Stimulated activated CD8-positive, alpha-beta memory T cell treated with anti-CD3 and anti-CD28 coated beads, Interleukin-15, amount 100 ng/mL, for 48 hours (primary cell): ENCODE results near the gene RETREG1.
A peak's percentile ranks its signal among the peaks of the same experiment; 100 is the strongest.
"Not testable (repeated sequence)": the region's sequence is repeated elsewhere in the genome, so short reads cannot be mapped to it uniquely, and the experiment has no call there.

ENCODE experiments used
- DNase-seq, 2 donors: peaks; one replicate each; pipeline ENCODE4 v3.0.0-alpha.2; 2020; ENCODE audit warnings: low read depth in 2 of 2

RETREG1 gene

DNA sequence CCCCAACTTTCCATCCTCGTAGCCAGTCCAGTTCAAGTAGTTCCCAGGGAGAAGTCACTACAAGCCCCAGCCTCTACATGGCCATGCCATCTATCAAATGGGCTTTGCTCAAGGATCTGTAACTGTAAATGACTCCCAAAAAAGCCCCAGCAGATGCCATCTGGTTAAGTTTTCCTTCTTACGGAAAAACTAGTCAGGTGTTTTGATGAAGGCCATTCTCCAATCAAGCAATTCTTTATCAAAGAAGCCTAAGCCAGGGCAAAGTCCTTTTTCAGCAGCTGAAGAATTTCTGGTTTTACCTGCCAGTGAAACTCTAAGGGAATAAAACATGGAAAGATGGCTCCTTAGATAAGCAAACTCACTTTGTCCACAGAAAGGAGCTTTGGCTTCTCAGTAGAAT lies 129.3 kb downstream of the RETREG1 start:
- no peak for DNase-seq

DNA sequence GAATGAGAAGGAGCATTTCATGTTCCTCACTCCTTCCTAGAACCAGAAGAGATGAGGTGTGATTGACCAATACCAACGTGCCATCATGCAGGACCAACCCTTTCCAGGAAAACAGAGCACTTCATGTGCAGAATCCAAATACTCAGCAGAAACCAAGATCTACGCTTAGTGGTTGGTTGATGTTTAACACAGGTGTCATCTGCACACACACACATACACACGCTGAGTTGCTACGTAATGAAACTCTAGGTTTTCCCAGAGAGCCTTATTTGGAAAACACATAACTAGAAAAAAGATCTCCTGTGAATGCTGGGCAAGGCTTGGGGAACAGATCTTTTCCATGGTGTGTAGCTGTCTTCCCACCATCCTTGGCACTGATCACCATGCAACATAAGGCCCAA lies 130.1 kb downstream of the RETREG1 start:
- DNase-seq: no peak

DNA sequence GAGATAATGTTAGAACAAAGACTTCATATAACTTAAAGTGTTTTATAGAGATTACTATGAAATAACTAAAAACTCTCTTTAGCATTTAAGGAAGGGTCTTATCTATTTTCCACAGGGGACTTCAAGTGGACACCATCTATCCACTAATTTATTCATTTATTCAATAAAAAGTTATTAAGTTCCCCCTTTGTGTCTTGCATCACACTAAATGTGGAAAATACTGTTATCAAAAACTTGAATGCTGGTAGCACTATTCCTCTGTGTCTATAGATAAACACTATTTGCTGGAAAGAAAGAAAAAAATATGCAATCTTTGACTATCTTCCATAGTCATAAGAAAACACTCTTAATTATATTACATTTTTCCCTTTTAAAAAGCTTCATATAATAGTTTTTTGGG lies 131.1 kb downstream of the RETREG1 start:
- DNase-seq: no peak

DNA sequence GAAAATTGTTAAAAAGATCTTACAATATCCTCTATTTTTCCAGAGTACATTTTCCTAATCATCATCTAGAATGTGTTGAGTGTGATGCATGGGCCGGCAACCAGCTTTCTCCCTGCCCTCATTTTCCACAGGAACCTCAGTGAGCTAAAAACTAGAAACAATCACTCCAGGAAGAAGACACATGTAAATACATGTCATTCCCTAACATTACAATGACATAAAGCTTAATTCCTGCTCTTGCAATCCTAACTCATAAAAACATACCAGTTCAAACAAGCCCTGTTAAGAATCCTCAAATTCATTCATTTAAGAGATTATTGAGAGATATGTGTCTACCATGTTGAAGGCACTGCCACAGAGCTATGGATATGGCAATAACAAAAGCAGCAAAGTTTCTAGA lies 132.7 kb downstream of the RETREG1 start:
- DNase-seq: no peak

DNA sequence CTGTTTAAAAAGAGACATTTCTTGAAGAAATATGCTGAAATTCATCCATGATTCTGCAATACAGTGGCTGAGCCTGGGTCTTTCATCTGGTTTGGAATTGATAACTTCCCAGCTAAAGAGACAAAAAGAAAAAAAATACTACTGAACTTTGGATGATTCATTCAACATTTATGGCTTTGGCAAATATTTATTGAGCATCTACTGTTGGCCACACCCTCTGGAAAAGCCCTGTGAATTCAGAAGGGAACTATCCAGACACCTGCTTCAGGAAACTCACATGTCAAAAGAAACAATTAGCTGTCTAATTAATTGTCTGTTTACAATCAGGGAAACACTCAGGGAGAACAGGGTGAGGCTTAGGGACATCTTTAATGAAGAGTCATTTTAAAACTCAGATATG lies 133.4 kb downstream of the RETREG1 start:
- no peak for DNase-seq

DNA sequence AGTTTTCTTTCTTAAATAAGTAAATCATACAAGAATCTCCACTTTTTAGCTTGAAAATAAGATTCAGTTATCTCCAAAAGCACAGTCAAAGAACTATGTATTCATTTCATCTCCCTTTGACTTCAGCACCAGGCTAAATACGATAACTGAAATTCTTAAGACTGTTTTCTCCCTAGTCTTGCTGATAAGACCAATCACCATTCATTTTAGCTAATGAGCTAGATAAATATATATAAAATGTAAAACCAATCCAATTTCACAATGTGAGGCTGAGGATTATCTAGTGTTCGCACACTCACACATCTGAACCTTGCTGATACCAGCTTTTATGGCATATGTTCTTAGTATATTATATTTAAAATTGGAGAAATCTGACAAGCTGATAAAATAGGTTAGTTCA lies 133.9 kb downstream of the RETREG1 start:
- DNase-seq: no peak

DNA sequence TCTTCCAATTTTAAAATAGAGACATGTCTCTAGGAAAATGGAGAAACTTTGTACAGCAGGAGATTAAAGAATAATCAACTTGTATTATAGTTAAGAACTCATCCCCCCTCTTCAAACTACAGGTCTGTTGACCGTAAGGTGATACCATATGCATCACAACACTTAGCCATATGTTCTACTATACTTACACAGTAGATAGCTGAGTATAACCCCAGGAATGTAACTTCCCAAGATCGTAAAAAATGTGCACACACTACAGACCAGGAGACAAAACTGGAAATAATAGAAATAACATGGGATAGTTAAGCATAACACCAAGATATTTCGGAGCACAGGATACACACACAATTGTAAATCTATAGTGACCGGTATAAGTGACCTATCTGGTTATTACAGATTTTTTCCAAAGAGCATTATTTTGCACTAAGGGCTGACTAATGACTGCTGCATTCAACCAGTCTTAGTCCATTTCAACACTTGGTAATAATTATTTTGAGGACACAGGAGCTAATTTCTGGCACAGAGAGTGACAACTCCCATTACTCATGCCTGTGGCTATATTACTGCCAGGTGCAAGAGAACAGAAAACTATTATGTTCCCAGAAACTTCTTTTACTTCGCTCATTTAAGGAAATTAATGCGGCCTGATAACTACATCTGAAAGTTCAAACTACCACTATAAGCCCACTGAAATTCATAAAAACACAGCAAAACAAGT lies 135.8 kb downstream of the RETREG1 start:
- DNase-seq: no peak

DNA sequence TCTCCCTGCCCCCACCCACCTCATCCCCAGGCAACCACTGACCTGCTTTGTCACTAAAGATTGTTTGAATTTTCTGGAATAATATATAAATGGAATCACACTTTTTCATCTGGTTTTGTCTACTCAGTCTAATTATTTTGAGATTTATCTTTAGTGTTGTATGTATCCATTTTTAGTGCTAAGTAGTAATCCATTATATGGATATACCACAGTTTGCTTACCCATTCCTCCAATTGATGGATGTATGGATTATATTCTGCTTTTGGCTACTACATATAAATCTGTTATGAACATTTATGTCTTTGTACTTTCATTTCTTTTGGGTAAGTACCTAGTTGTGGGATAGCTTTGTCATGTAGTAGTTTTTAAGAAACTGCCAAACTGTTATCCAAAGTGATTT lies 136.7 kb downstream of the RETREG1 start:
- no peak for DNase-seq

DNA sequence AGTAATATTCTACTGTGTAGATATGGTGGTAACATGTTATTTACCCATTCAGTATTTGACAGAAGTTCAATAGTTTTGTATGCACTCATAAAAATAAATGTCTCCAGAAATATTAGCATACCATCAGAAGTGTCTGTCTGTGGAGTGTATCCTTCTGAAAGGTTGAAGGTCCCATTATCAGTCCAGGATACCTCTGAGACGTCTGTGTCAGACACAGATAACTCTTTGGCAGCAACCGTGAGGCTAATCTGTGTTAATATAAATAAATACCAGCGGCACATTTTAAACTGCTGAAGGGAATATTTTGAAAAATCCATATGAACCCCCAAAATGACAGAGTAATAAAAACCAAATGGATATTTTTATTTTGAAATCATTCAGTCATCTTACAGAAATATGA lies 139.3 kb downstream of the RETREG1 start:
- no peak for DNase-seq

DNA sequence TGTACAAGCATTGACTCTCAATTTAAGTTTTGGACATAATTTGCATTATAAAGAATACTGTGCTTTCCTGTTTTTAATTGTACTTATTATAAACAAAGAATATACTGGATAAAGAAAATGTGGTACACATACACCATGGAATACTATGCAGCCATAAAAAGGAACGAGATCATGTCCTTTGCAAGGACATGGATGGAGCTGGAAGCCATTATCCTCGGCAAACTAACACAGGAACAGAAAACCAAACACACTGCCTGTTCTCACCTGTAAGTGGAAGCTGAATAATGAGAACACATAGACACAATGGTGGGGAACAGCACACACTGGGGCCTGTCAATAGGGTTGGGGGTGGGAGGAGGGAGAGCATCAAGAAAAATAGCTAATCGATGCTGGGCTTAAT lies 140.4 kb downstream of the RETREG1 start:
- not testable (repeated sequence) for DNase-seq

DNA sequence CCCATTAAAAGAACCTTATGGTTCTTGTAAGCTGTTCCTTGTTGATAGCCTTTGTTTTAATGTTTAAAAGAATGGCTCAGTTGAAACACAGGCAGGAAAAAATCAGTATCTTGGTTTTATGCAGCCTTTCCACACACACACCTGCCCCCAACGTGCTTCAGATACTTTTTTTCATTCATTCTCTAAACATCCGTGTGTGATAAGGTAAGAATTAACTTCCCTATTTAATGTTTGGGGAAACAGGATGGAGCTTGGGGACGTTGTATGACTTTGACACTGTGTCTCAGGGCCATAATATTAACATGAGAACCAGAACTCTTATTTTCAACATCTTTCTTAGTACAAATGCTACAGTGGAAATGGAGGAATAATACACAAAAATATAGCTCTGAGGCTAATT lies 145.4 kb downstream of the RETREG1 start:
- DNase-seq: no peak

DNA sequence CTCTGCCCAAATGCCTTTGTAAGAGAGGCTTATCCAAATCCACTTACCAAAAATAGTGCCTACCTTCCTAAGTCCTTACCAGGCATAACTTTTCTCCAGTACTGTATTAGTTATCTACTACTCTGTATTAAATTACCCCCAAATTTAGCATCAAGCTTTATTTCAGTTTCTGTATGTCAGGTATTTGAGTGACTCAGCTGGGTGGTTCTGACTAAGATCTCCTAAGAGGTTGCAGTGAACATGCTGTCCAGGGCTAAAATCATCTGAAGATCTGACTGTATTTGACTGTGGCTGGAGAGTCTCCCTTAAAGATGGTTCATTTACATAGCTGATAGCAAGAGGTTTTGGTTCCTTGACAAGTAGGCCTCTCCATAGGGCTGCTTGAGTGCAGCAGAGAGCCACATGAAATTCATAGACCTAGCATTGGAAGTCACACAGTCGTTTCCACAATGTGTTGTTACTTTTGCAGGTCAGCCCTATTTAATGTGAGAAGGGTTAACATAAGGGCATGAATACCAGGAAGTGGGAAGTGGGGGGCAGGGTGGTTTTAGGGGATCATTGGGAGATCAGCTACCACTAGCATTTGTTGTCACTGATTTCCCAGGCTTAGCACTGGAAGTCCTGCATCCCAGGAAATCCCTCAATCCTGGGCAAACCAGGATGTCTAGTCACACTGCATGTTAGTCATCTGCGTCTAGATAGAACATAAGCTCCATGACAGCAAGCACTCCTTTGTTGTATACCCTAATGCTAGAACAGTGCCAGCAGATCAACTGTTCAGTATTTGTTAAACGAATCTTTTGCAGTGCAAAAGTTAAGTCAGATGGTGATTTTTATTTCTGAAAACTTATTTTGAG lies 149.2 kb downstream of the RETREG1 start:
- DNase-seq: no peak

DNA sequence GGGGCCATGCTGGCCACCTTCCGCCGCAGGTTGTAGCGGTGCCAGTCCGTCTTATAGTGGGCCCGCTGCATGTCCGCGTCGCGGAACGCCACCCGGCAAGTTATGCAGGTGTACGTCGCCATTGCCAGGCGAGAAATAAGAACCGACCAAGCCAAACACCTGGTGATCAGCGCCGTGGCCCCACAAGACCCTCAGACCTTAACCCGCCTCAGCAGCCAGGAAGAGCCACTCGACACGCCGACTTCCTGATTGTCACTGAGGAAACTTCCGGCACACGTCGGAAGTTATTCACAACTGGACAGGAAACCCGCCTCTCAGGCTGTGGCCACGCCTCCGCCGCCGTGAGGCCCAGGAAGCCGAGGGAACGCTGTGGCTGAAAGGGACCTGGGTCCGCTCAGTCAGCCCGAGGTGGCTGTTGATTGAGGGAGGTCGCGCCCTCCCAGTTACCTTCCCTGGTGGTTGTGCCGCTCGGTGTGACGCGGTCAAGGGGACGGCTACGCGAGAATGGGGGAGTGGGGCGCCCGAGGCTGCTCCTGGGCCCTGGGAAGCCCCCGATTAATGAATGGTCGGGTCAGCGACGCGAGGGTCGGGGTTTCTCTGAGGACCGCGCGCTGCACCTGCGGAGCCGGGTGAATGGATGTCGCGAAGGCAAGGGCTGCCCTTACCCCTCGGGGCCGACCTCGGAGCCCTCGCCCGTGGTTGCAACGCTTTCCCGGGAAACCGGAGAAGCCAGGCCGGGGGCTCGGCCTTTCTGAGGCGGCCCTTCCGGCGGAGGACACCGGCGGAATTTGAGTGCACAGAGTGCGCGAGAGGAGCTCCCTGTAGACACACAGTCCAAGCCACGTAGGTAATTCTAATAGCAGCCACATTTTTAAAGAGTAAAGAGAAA lies 151.0 kb downstream of the RETREG1 start, which contains the start of gene ZNF622:
Gene ZNF622 (minus strand): TSS at position 257 of the 889 bp plus-strand sequence. CDS start 135 bp downstream, at position 122.
- DNase-seq: peak; percentile 82 to 85

DNA sequence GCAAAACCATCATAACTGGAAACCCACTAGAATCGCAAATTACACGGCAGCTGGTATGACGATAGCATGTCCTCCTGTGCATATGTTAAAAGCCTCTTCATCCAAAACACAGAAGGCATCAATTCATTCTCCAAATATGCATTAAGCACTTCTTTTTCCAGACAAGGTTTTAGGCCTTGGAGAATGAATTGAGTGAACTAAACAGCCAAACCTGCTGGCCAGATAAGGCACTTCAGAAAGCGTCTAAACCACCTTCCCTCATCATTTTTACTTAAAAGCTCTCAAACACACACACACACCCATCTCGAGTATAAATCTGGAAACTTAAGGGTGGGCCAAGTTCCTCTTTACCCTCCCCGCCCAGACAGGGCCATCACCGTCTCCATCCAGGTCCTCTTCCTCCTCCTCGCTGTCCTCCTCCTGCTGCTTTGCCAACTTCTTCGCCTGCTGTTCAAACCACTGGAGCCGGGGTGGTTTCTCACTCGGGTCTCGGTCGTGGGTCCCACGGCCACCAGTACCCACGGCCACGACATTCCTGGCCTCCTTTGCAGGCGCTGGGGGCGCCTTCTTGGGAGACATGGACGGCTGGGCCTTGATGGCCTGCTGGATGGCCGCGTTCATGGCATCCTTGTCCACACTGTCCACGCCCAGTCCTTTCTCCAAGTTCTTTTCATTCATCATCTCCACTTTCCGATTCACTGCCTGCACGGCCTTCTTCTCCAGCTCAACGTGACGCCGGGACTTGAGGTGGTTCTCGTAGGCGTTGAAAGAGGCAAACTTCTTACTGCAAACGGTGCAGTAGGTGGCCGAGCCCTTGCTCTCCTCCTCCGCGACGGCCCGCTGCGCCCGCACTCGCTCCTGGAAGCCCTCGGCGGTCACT lies 151.9 kb downstream of the RETREG1 start:
- no peak for DNase-seq

DNA sequence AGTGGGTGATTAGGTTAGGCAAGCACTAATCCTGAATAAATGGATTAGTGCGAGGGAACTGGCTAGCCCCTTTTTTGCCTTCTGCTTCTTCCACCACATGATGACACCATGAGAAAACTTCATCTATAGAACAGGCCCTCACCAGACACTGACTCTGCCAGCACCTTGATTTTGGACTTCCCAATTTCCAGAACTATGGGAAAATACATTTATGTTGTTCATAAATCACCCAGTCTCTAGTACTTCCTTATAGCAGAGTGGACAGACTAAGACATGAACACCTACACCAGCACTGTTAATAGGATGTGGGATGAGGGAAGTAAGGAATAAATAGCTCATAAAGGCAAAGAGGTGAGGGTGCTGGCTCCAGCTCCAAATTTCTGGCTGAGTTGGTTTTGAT lies 152.6 kb downstream of the RETREG1 start:
- no peak for DNase-seq

DNA sequence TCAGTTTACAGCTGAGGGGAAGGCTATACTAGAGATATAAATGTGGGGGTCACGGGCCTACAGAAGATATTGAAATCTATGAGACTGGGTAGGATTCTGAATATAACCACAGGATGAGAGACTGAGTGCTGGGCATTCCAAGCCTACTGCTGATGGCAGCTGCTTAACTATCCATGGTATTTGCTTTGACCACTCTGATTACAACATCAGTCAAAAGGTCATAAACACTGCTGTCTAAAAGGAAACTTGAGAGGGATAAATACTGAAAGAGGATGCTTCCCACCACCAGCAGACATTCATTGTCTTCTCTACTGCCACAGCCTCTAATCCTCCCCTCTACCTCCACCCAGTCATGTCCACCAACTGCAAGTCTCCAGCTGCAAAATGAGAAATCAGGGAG lies 155.0 kb downstream of the RETREG1 start:
- no peak for DNase-seq

DNA sequence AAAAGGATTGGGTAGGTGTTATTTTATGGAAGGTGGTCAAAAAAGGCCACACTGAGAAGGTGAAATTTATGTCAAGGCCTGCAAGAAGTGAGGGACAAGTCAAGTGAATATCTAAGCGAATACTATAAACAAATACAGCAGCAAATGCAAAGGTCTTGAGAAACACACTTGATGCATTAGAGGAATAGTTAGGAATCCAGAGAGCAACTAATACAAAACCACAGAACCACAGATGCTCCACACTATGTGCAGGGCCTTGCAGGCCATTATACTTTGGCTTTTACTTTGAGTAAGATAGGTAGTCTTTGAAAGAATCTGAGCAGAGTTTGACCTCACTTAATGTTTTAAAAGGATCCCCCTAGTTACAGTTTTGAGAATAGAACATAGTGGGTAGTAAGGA lies 155.8 kb downstream of the RETREG1 start:
- no peak for DNase-seq

DNA sequence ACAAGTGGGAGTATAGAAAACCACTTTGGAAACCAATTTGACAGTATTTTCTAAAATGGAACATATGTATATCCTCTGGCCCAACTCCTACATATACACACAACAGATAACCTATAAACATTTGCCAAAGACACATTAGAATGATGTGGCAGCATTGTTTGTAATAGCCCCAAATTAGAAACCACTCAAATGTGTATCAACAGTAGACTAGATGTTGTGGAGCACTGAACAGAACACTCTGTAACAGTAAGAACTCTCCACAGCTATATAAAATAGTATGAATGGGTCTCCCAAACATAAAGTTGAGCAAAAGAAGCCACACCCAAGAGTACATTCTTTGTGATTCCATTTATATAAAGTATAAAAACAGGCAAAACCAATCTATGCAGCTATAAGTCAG lies 157.3 kb downstream of the RETREG1 start:
- DNase-seq: no peak

DNA sequence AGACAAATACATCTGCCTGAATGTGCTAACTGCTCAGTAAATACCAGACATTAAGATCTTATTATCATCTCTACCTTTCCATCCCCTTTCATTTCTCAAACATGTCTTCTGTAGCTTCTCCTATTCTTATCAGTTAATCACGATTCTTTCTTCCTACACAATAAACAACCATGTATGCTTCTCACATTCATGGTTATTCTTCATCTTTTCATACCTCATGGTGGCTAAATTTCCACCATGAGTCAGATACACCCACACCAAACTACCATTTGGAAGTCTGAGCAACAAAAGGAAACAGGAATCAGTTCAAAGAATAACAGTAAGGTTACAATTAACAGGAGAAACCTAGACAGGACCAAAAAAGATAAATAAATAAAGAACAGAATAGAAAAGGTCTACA lies 158.9 kb downstream of the RETREG1 start:
- no peak for DNase-seq

DNA sequence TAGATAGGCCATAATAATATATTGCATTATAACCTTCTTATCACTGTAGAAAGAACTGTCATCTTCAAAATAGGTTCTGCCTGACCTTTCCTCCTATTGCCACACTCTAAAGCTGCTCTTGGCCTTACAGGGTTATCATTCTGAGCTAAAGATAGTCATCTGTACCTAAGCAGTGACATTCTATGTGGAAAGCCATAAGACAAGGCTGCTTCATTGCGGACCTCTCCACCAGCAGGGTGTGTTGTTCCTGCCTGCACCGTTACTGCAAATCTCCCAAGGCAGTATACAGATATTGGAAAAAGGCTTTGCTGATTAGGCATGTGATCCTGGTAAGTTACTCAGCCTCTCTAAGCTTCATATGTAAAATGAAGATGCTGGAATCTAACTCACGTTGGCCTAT lies 159.3 kb downstream of the RETREG1 start:
- no peak for DNase-seq
